H9 (cell line): Measurements from ENCODE around the gene TMEM209. TPM values are rescaled to one million over a fixed set of nuclear protein-coding genes. Genes with fewer than 3 reads are reported as not detected.

Source experiments
- DNase-seq: peaks from one replicate; pipeline ENCODE4 v3.0.0-alpha.2; 2017
- H2AFZ ChIP-seq: one replicate; pipeline ENCODE4 v1.6.1; 2013; ENCODE audit warnings: mild to moderate bottlenecking, low read length, control low read depth, moderate library complexity
- H2AK5ac ChIP-seq: 2 replicates; pipeline ENCODE4 v1.6.1; 2013; ENCODE audit warnings: low read length, control low read depth, mixed read lengths; ENCODE audit not compliant: insufficient read length
- H2BK120ac ChIP-seq: one replicate; pipeline ENCODE4 v1.6.1; 2013; ENCODE audit warnings: low read depth, mild to moderate bottlenecking, low read length, control low read depth, inconsistent platforms; ENCODE audit not compliant: poor library complexity, severe bottlenecking
- H2BK12ac ChIP-seq: 2 replicates; pipeline ENCODE4 v1.6.1; 2013; ENCODE audit warnings: low read length, control low read depth, mixed read lengths, low read depth; ENCODE audit not compliant: insufficient read length
- H2BK15ac ChIP-seq: 2 replicates; pipeline ENCODE4 v1.6.1; 2013; ENCODE audit warnings: low read depth, low read length, control low read depth
- H2BK20ac ChIP-seq: one replicate; pipeline ENCODE4 v1.6.1; 2013; ENCODE audit warnings: low read depth, mild to moderate bottlenecking, low read length, control low read depth, inconsistent platforms; ENCODE audit not compliant: poor library complexity, severe bottlenecking
- H2BK5ac ChIP-seq: 2 replicates; pipeline ENCODE4 v1.6.1; 2013; ENCODE audit warnings: low read length, control low read depth, mixed read lengths; ENCODE audit not compliant: insufficient read length
- H3K14ac ChIP-seq: 2 replicates; pipeline ENCODE4 v1.6.1; 2013; ENCODE audit warnings: low read length, control low read depth; ENCODE audit not compliant: insufficient read depth
- H3K18ac ChIP-seq: 2 replicates; pipeline ENCODE4 v1.6.1; 2013; ENCODE audit warnings: low read depth, mild to moderate bottlenecking, mixed read lengths, low read length, control low read depth; ENCODE audit not compliant: insufficient read length
- H3K23ac ChIP-seq: 2 replicates; pipeline ENCODE4 v1.6.1; 2013; ENCODE audit warnings: low read length, control low read depth, mixed read lengths, low read depth; ENCODE audit not compliant: insufficient read length
- H3K23me2 ChIP-seq: 2 replicates; pipeline ENCODE4 v1.6.1; 2013; ENCODE audit warnings: low read depth, mild to moderate bottlenecking, mixed read lengths, low read length, control low read depth; ENCODE audit not compliant: insufficient read length, poor library complexity, severe bottlenecking
- H3K27ac ChIP-seq: 2 replicates; pipeline ENCODE4 v1.5.1; 2013; ENCODE audit warnings: low read length, control low read depth, mixed read lengths, low read depth; ENCODE audit not compliant: insufficient read length
- H3K27me3 ChIP-seq: 2 replicates; pipeline ENCODE4 v1.6.1; 2013; ENCODE audit warnings: low read length, control low read depth, inconsistent platforms; ENCODE audit not compliant: insufficient read depth
- H3K4ac ChIP-seq: 2 replicates; pipeline ENCODE4 v1.6.1; 2013; ENCODE audit warnings: low read depth, mild to moderate bottlenecking, control low read depth, inconsistent platforms, low read length, moderate library complexity
- H3K4me1 ChIP-seq: 2 replicates; pipeline ENCODE4 v1.6.1; 2013; ENCODE audit warnings: low read length, control low read depth, inconsistent platforms; ENCODE audit not compliant: insufficient read depth
- H3K4me2 ChIP-seq: 2 replicates; pipeline ENCODE4 v1.6.1; 2013; ENCODE audit warnings: low read length, control low read depth, mixed read lengths; ENCODE audit not compliant: insufficient read length, insufficient read depth
- H3K56ac ChIP-seq: 2 replicates; pipeline ENCODE4 v1.6.1; 2013; ENCODE audit warnings: low read depth, mild to moderate bottlenecking, mixed read lengths, low read length, control low read depth; ENCODE audit not compliant: insufficient read length
- H3K79me1 ChIP-seq: 2 replicates; pipeline ENCODE4 v1.6.1; 2013; ENCODE audit warnings: low read depth, mild to moderate bottlenecking, moderate library complexity, low read length, control low read depth, inconsistent platforms; ENCODE audit not compliant: insufficient read depth, poor library complexity, severe bottlenecking
- H3K79me2 ChIP-seq: 2 replicates; pipeline ENCODE4 v1.6.1; 2013; ENCODE audit warnings: low read length, control low read depth, inconsistent platforms; ENCODE audit not compliant: insufficient read depth
- H3K9ac ChIP-seq: 2 replicates; pipeline ENCODE4 v1.6.1; 2013; ENCODE audit warnings: low read length, control low read depth, mixed read lengths; ENCODE audit not compliant: insufficient read length; ENCODE audit errors: extremely low read depth
- H3K9me3 ChIP-seq: one replicate; pipeline ENCODE4 v1.6.1; 2013; ENCODE audit warnings: low read depth, low read length, inconsistent platforms; ENCODE audit not compliant: control insufficient read depth
- H3T11ph ChIP-seq: one replicate; pipeline ENCODE4 v1.6.1; 2013; ENCODE audit warnings: mild to moderate bottlenecking, low read length, control low read depth, inconsistent platforms
- H4K20me1 ChIP-seq: one replicate; pipeline ENCODE4 v1.6.1; 2013; ENCODE audit not compliant: control insufficient read depth, insufficient read length, insufficient read depth
- H4K5ac ChIP-seq: 2 replicates; pipeline ENCODE4 v1.6.1; 2013; ENCODE audit warnings: low read depth, mild to moderate bottlenecking, mixed read lengths, low read length, control low read depth; ENCODE audit not compliant: insufficient read length
- H4K8ac ChIP-seq: replicated peaks from 2 replicates; pipeline ENCODE4 v1.6.1; 2013; ENCODE audit warnings: low read length, control low read depth, mixed read lengths, low read depth; ENCODE audit not compliant: insufficient read length
- H4K91ac ChIP-seq: 2 replicates; pipeline ENCODE4 v1.6.1; 2013; ENCODE audit warnings: low read depth, mild to moderate bottlenecking, moderate library complexity, mixed read lengths, low read length, control low read depth; ENCODE audit not compliant: insufficient read length
- H3K27ac Mint-ChIP-seq, 3 experiments: 2 replicates in 2 of 3; 3 replicates in 1 of 3; pipeline ENCODE4 v1.8.0; 2020 to 2021; ENCODE audit warnings: mixed read lengths in 3 of 3, mild to moderate bottlenecking in 1 of 3, moderate library complexity in 1 of 3
- H3K27me3 Mint-ChIP-seq: 2 replicates; pipeline ENCODE4 v1.8.0; 2021; ENCODE audit warnings: low read depth, mild to moderate bottlenecking, moderate library complexity, mixed read lengths
- H3K36me3 Mint-ChIP-seq, 3 experiments: 2 replicates in 2 of 3; 3 replicates in 1 of 3; pipeline ENCODE4 v1.8.0; 2020 to 2021; ENCODE audit warnings: low read depth in 3 of 3, mixed read lengths in 3 of 3; ENCODE audit not compliant: insufficient read depth in 1 of 3
- H3K4me1 Mint-ChIP-seq, 2 experiments: 2 replicates each; pipeline ENCODE4 v1.8.0; 2020; ENCODE audit warnings: mixed read lengths in 2 of 2
- H3K4me3 Mint-ChIP-seq, 2 experiments: 2 replicates in 1 of 2; 3 replicates in 1 of 2; pipeline ENCODE4 v1.8.0; 2020 to 2021; ENCODE audit warnings: mild to moderate bottlenecking in 2 of 2, mixed read lengths in 2 of 2, moderate library complexity in 1 of 2
- H3K9me3 Mint-ChIP-seq, 2 experiments: 2 replicates in 1 of 2; 3 replicates in 1 of 2; pipeline ENCODE4 v1.8.0; 2020; ENCODE audit warnings: mild to moderate bottlenecking in 2 of 2, mixed read lengths in 2 of 2, moderate library complexity in 1 of 2
- WGBS: extraction: QIAGEN DNeasy Blood & Tissue Kit; methylation state at CpG from one replicate; pipeline ENCODE4 v1.1.7; 2013; ENCODE audit warnings: missing lambda C conversion rate, low lambda C conversion rate, mixed read lengths; ENCODE audit not compliant: insufficient read length; ENCODE audit errors: extremely low coverage; 5-methylcytosine and 5-hydroxymethylcytosine counted together
- total RNA-seq: library from RNA; stranded (reverse); gene quantifications from 2 replicates; pipeline ENCODE4 v1.2.1, GENCODE V29; 2021
- TF ChIP-seq, protein P1 (sequence below): fragments of 200-600 bp; sonication (generic); conservative IDR thresholded peaks from 3 replicates; pipeline ENCODE4 v1.8.0; 2021; ENCODE audit warnings: antibody characterized with exemption, mild to moderate bottlenecking

TMEM209 gene
- total RNA-seq, 1 experiment from 2014 or later = 30.8 TPM

DNA sequence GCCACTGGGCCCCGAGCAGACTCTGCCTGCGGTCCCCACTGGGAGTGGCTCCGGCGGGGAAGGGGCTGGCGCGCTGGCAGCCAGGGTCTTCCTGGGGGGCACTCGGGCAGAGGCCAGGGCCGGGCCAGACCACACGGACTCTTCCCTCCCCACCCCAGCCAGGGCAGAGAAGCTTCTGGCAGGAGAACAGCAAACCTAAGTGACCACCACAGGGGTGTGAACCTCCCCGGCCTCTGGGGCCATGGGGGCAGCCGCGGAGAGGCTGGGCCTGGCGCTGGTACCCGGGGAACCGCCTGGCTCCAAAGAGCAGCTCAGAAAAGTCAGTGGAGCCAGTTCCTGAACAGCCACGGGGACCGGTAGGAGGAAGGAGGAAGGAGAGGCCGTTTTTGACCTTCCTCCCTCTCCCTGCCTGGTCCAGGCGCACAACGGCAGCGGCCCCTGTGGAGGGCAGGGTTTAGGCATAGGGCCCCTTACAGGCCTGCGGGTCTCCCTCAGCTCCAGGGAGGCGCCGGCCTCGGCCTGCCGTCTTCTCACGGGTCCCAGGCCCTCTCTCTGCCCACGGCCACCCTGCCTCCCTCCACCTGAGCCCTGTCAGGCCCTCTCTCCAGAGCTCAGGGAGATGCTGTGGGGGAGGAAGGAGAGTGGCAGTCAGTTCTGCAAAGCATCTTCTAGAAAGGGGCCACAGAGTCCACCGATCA, 51.8 kb downstream of the TMEM209 start:
- peaks cover 1% of the 10 kb centered on the region; the same call in 1 of the 2 replicates for H3K27me3 Mint-ChIP-seq
- H3K4me2 ChIP-seq = no peak overlapping the region

More for the DNA sequence above, 51.8 kb downstream of the TMEM209 start:
- Histone ChIP-seq H4K91ac (no peak overlapping the region), H3K23ac (no peak overlapping the region), H3K23me2 (no peaks in the 10 kb centered on the region), H3T11ph (no peak overlapping the region), H4K5ac (no peak overlapping the region), H2AK5ac (no peak overlapping the region), H4K20me1 (no peaks in the 10 kb centered on the region), H3K18ac (no peak overlapping the region), H3K79me2 (no peaks in the 10 kb centered on the region), H2BK120ac (no peak overlapping the region), H2BK15ac (no peak overlapping the region), H3K79me1 (no peaks in the 10 kb centered on the region), H3K27me3 (no peaks in the 10 kb centered on the region), H3K14ac (no peak overlapping the region), H3K9me3 (no peaks in the 10 kb centered on the region), H3K9ac (no peak overlapping the region), H3K4me1 (no peaks in the 10 kb centered on the region), H3K4ac (no peak overlapping the region), H2BK20ac (no peak overlapping the region), H2AFZ (no peak overlapping the region), H3K27ac (no peak overlapping the region), H2BK12ac (no peak overlapping the region), H3K56ac (no peak overlapping the region), H2BK5ac (no peak overlapping the region), H4K8ac (no peak overlapping the region)
- Mint-ChIP-seq H3K27ac (peak overlapping the region in 1 of 3 experiments; percentile 68; a peak in 1 of 7 replicates), H3K36me3 (peaks cover 9 to 15% (median 11%) of the 10 kb centered on the region in 3 experiments), H3K4me3 (no peak overlapping the region), H3K4me1 (peaks cover 3 to 8% of the 10 kb centered on the region in 2 experiments; a peak in 3 of 4 replicates), H3K9me3 (peaks cover 4 to 5% of the 10 kb centered on the region in 2 experiments; a peak in 3 of 5 replicates)
- DNase-seq = no peak
- no CpG with 5 or more reads among the region's 29 CpGs for WGBS
- TF ChIP-seq, protein P1, sequence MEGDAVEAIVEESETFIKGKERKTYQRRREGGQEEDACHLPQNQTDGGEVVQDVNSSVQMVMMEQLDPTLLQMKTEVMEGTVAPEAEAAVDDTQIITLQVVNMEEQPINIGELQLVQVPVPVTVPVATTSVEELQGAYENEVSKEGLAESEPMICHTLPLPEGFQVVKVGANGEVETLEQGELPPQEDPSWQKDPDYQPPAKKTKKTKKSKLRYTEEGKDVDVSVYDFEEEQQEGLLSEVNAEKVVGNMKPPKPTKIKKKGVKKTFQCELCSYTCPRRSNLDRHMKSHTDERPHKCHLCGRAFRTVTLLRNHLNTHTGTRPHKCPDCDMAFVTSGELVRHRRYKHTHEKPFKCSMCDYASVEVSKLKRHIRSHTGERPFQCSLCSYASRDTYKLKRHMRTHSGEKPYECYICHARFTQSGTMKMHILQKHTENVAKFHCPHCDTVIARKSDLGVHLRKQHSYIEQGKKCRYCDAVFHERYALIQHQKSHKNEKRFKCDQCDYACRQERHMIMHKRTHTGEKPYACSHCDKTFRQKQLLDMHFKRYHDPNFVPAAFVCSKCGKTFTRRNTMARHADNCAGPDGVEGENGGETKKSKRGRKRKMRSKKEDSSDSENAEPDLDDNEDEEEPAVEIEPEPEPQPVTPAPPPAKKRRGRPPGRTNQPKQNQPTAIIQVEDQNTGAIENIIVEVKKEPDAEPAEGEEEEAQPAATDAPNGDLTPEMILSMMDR = no peak
